Measurements from ENCODE around the gene CROCC.

DNA sequence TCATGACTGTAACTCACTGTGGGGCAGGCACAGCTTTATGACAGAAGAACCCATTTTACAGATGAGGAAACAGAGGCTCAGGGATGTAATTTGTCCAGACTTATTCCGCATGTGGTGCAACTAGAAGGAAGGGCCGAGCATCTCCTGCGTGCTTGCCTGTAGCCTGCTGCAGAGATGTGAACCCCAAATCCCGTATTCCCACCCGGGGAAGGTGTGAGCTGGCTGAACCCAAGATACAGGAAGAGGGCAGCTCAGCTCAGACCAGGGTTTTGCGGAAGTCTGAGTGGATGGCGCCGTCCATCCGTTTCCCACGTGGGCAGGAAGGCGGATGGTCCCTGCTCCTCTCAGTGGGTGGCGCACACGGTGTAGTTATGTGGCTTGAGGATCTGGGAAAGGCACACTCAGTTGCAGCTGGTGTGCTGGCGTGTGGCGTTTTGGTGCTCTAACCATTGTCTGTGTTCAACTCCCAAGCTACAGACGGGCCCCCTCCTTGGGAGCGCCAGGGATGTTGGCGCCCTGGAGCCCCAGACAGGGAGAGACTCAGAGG is 1.2 kb downstream of the CROCC start:
- no peak for TF ChIP-seq ZFP30 (CRISPR knock-in tag; IDR thresholded peaks at IDR 0.05)
- no peak for TF ChIP-seq ARNTL (CRISPR knock-in tag; IDR thresholded peaks at IDR 0.05; ENCODE audit: borderline replicate concordance, low read depth)
- no peak for TF ChIP-seq ZNF565 (CRISPR knock-in tag; conservative IDR thresholded peaks at IDR 0.05; ENCODE audit: low read depth)

All from SK-N-SH treated with all-trans-retinoic acid at 6 μM for 48 hours (cell line).